HG02763 (cell line): ENCODE data around the gene LPGAT1.
"Not testable (repeated sequence)": the region's sequence is repeated elsewhere in the genome, so short reads cannot be mapped to it uniquely, and the experiment has no call there.

Source experiments
- ATAC-seq: cut with Tn5 transposase; IDR thresholded peaks from one replicate; pipeline ENCODE4 v1.9.1; 2021; ENCODE audit warnings: mild to moderate bottlenecking, moderate library complexity; ENCODE audit not compliant: unreplicated experiment

Gene LPGAT1

GRCh38 chr1:211830328-211831142 is at the start of gene LPGAT1:
LPGAT1 (minus strand) TSS chr1:211830763; CDS start chr1:211829296, 1,467 bp downstream.
- peak; percentile 75 for ATAC-seq

- ATAC-seq, result no peak
Observed at GRCh38 chr1:211879475-211879874, 48.9 kb upstream of the LPGAT1 start.

GRCh38 chr1:211876851-211877590 is 46.5 kb upstream of the LPGAT1 start:
- no peak for ATAC-seq

GRCh38 chr1:211875541-211875940 is 45.0 kb upstream of the LPGAT1 start:
- no peak for ATAC-seq

- no peak for ATAC-seq
Observed at GRCh38 chr1:211874521-211875347, 44.2 kb upstream of the LPGAT1 start.

- ATAC-seq, result not testable (repeated sequence)
Observed at GRCh38 chr1:211873731-211874130, 43.2 kb upstream of the LPGAT1 start.

- no peak for ATAC-seq
Observed at GRCh38 chr1:211870156-211870555, 39.6 kb upstream of the LPGAT1 start.

- no peak for ATAC-seq
Observed at GRCh38 chr1:211865180-211865579, 34.6 kb upstream of the LPGAT1 start.

GRCh38 chr1:211859405-211859804 is 28.8 kb upstream of the LPGAT1 start:
- ATAC-seq, result no peak

GRCh38 chr1:211851174-211851573 is 20.6 kb upstream of the LPGAT1 start:
- no peak for ATAC-seq

- ATAC-seq, result no peak
Observed at GRCh38 chr1:211843507-211844298, 13.1 kb upstream of the LPGAT1 start.

GRCh38 chr1:211843018-211843417 is 12.5 kb upstream of the LPGAT1 start:
- ATAC-seq, result no peak

GRCh38 chr1:211842518-211842917 is 12.0 kb upstream of the LPGAT1 start:
- no peak for ATAC-seq

- ATAC-seq, result no peak
Observed at GRCh38 chr1:211839106-211839505, 8.5 kb upstream of the LPGAT1 start.

- ATAC-seq, result no peak
Observed at GRCh38 chr1:211833174-211833820, 2.7 kb upstream of the LPGAT1 start.

- ATAC-seq, result no peak
Observed at GRCh38 chr1:211832661-211833060, 2.1 kb upstream of the LPGAT1 start.

GRCh38 chr1:211831558-211832323 is 1.2 kb upstream of the LPGAT1 start:
- no peak for ATAC-seq

- ATAC-seq, result peak; percentile 23
Observed at GRCh38 chr1:211830055-211830327, 572 bp downstream of the LPGAT1 start.

GRCh38 chr1:211829343-211830054 is 1.1 kb downstream of the LPGAT1 start:
- no peak for ATAC-seq
